Measurements from ENCODE around the gene FTCD. TPM values are rescaled to one million over a fixed set of nuclear protein-coding genes. Genes with fewer than 3 reads are reported as not detected.

The FTCD gene
- total RNA-seq, 1 donor from 2014 or later: 8.8 TPM

- TF ChIP-seq CTCF (IDR thresholded peaks at IDR 0.05; ENCODE audit: unreplicated experiment): peak; percentile 70
- Mint-ChIP-seq H3K4me3 (peak overlapping the region; percentile 36), H3K27me3 (ENCODE audit: low read depth) (no peaks in the 10 kb centered on the region), H3K36me3 (no peaks in the 10 kb centered on the region), H3K27ac (no peak overlapping the region), H3K9me3 (no peaks in the 10 kb centered on the region), H3K4me1 (peaks cover 8% of the 10 kb centered on the region)
- peak in 1 of 2 experiments; percentile 83 for DNase-seq (ENCODE audit: low spot score in 2 of 2, unreplicated experiment in 2 of 2)
Measured at GRCh38 chr21:46153247-46154154, 1.9 kb downstream of the FTCD start.

- Mint-ChIP-seq H3K27ac (no peak overlapping the region), H3K9me3 (no peaks in the 10 kb centered on the region), H3K4me3 (no peak overlapping the region), H3K4me1 (peaks cover 8% of the 10 kb centered on the region), H3K27me3 (ENCODE audit: low read depth) (no peaks in the 10 kb centered on the region), H3K36me3 (no peaks in the 10 kb centered on the region)
- no peak for TF ChIP-seq CTCF (IDR thresholded peaks at IDR 0.05; ENCODE audit: unreplicated experiment)
- DNase-seq (ENCODE audit: low spot score in 2 of 2, unreplicated experiment in 2 of 2): no peak
Measured at GRCh38 chr21:46152927-46153246, 2.5 kb downstream of the FTCD start.

- no peaks in the 10 kb centered on the region for H3K27me3 Mint-ChIP-seq (ENCODE audit: low read depth)
- H3K4me1 Mint-ChIP-seq: peaks cover 10% of the 10 kb centered on the region
- H3K27ac Mint-ChIP-seq: peak overlapping the region; percentile 72
- no peaks in the 10 kb centered on the region for H3K9me3 Mint-ChIP-seq
- H3K4me3 Mint-ChIP-seq: peak overlapping the region; percentile 43
- no peak for TF ChIP-seq CTCF (IDR thresholded peaks at IDR 0.05; ENCODE audit: unreplicated experiment)
- DNase-seq (ENCODE audit: low spot score in 2 of 2, unreplicated experiment in 2 of 2): peak in 1 of 2 experiments; percentile 17
- no peaks in the 10 kb centered on the region for H3K36me3 Mint-ChIP-seq
Measured at GRCh38 chr21:46151989-46152926, 3.1 kb downstream of the FTCD start.

GRCh38 chr21:46151261-46151988 lies 4.0 kb downstream of the FTCD start:
- H3K9me3 Mint-ChIP-seq: no peaks in the 10 kb centered on the region
- H3K4me3 Mint-ChIP-seq: no peak overlapping the region
- TF ChIP-seq CTCF (IDR thresholded peaks at IDR 0.05; ENCODE audit: unreplicated experiment): no peak
- no peak overlapping the region for H3K27ac Mint-ChIP-seq
- no peaks in the 10 kb centered on the region for H3K27me3 Mint-ChIP-seq (ENCODE audit: low read depth)
- DNase-seq (ENCODE audit: low spot score in 2 of 2, unreplicated experiment in 2 of 2): peak in 1 of 2 experiments; percentile 38
- H3K36me3 Mint-ChIP-seq: no peaks in the 10 kb centered on the region
- H3K4me1 Mint-ChIP-seq: peaks cover 15% of the 10 kb centered on the region

- no peak for TF ChIP-seq CTCF (IDR thresholded peaks at IDR 0.05; ENCODE audit: unreplicated experiment)
- Mint-ChIP-seq H3K36me3 (no peaks in the 10 kb centered on the region), H3K27ac (no peak overlapping the region), H3K27me3 (ENCODE audit: low read depth) (no peaks in the 10 kb centered on the region), H3K4me1 (peaks cover 15% of the 10 kb centered on the region), H3K4me3 (no peak overlapping the region), H3K9me3 (no peaks in the 10 kb centered on the region)
- DNase-seq (ENCODE audit: low spot score in 2 of 2, unreplicated experiment in 2 of 2): peak in 1 of 2 experiments; percentile 14
Measured at GRCh38 chr21:46150491-46151121, 4.8 kb downstream of the FTCD start.
